ENCODE measurements around the gene GAB3.

GRCh38 chrX:154750301-154751202 lies at the start of gene GAB3:
- TF ChIP-seq POLR2AphosphoS5 (IDR thresholded peaks at IDR 0.05; ENCODE audit: borderline replicate concordance, low read depth, low read length) (no peak), EZH2 (IDR thresholded peaks at IDR 0.05) (no peak), FOXP2 (optimal IDR thresholded peaks at IDR 0.05; ENCODE audit: control extremely low read depth, extremely low read length, insufficient read depth) (no peak)
